Ovary (tissue), 3 donors: Measurements from ENCODE around the gene ANO2.

Experiments used
- EP300 ChIP-seq: sonication (generic); formaldehyde crosslinking; IDR thresholded peaks from one replicate; pipeline ENCODE4 v1.6.1; 2017; ENCODE audit warnings: antibody characterized with exemption
- POLR2A ChIP-seq: fragments of 450-650 bp; IDR thresholded peaks from one replicate; pipeline ENCODE4 v1.6.1; 2017; ENCODE audit warnings: antibody characterized with exemption, mild to moderate bottlenecking, moderate library complexity
- TF ChIP-seq, protein P1 (sequence below), 3 donors: fragments of 450-650 bp in 2 of 3; fragments of 200-600 bp in 1 of 3; IDR thresholded peaks; one replicate each; pipeline versions ENCODE4 v1.5.1 to v1.8.0; 2016 to 2022; ENCODE audit warnings: antibody characterized with exemption in 3 of 3, mild to moderate bottlenecking in 1 of 3
- donor health status: DM: no; HTN: no; CAD: no.

DNA sequence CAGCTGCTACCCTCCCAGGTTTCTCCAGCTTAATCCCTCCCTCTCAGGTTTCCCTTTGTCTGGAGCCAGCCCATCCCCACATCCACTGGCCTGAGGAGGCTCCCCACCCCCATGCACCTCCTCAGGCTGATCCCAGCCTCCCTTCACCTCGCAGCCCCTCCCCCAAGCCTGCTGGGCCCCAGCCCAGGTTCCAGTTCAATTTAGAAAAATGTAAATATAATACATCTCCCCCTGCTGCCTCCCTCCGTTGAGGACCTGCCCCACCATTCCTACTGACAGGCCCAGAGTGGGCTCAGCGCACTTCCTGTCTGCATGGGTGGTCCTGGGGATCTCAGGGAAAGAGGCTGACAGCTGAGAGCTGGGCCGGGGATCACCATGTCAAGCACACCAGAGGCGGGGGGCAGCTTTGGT, 357.3 kb downstream of the ANO2 start:
- TF ChIP-seq, protein P1, sequence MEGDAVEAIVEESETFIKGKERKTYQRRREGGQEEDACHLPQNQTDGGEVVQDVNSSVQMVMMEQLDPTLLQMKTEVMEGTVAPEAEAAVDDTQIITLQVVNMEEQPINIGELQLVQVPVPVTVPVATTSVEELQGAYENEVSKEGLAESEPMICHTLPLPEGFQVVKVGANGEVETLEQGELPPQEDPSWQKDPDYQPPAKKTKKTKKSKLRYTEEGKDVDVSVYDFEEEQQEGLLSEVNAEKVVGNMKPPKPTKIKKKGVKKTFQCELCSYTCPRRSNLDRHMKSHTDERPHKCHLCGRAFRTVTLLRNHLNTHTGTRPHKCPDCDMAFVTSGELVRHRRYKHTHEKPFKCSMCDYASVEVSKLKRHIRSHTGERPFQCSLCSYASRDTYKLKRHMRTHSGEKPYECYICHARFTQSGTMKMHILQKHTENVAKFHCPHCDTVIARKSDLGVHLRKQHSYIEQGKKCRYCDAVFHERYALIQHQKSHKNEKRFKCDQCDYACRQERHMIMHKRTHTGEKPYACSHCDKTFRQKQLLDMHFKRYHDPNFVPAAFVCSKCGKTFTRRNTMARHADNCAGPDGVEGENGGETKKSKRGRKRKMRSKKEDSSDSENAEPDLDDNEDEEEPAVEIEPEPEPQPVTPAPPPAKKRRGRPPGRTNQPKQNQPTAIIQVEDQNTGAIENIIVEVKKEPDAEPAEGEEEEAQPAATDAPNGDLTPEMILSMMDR (IDR thresholded peaks at IDR 0.05), result no peak
- TF ChIP-seq POLR2A (no peak), EP300 (no peak)
